ENCODE measurements around the gene SLC1A2. TPM values are rescaled to one million over a fixed set of nuclear protein-coding genes. Genes with fewer than 3 reads are reported as not detected.

SLC1A2 gene
- total RNA-seq, 1 experiment from 2014 or later: 0.11 TPM

DNA sequence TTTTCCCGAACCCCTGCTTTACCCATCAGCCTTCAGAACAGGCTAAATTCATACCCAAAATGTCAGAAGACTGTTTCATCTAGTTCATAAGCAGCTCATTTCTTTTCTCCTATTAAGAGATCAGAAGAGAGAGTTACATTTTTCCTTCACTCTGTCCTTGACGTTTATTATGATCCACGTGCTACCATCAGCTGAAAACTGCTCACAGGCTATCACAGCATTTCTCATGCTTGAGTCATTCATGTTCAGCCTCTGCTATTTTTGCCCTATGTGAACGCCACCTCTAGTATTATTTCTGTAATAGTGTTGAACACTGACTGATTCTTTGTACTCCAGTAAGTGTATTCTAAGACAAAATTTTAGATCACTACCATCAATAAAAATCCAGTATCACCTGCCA is 51.9 kb downstream of the SLC1A2 start:
- POLR2A ChIA-PET (ENCODE audit: low non-redundant PET): no interaction called here

DNA sequence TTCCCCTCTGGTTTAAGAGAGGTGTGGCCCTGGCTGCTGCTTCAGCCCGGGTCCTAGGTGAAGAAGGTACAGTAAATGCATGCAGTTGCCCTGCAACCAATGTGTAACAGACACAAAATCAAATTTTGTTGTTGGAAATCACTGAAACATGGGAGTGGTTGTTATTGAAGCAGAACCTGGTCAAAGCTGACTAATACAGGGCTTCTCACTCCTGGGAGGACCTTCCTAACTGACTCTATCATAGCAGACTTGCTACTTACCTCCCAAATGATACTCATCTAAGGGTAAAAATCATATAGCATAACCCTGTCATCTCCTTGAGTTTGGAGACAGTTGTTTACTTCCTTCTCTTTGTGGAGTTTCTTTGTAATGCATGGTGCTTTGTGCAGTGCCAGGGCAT is 52.6 kb downstream of the SLC1A2 start:
- H3K27me3 ChIP-seq (replicated peaks; ENCODE audit: insufficient read depth, low read depth, low read length, poor library complexity): peaks cover 31% of the 10 kb centered on the region
- no peaks in the 10 kb centered on the region for H3K36me3 ChIP-seq (ENCODE audit: insufficient read depth, low read length, poor library complexity, severe bottlenecking)
- no peak overlapping the region for H3K4me3 ChIP-seq (ENCODE audit: low read depth, low read length, poor library complexity, severe bottlenecking)
- TF ChIP-seq, protein P1, sequence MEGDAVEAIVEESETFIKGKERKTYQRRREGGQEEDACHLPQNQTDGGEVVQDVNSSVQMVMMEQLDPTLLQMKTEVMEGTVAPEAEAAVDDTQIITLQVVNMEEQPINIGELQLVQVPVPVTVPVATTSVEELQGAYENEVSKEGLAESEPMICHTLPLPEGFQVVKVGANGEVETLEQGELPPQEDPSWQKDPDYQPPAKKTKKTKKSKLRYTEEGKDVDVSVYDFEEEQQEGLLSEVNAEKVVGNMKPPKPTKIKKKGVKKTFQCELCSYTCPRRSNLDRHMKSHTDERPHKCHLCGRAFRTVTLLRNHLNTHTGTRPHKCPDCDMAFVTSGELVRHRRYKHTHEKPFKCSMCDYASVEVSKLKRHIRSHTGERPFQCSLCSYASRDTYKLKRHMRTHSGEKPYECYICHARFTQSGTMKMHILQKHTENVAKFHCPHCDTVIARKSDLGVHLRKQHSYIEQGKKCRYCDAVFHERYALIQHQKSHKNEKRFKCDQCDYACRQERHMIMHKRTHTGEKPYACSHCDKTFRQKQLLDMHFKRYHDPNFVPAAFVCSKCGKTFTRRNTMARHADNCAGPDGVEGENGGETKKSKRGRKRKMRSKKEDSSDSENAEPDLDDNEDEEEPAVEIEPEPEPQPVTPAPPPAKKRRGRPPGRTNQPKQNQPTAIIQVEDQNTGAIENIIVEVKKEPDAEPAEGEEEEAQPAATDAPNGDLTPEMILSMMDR (conservative IDR thresholded peaks at IDR 0.05; ENCODE audit: low read depth, low read length): no peak
- no peak overlapping the region for H3K27ac ChIP-seq (ENCODE audit: low read depth, low read length, poor library complexity, severe bottlenecking)
- H3K9me3 ChIP-seq (ENCODE audit: low read depth, low read length, poor library complexity, severe bottlenecking): no peaks in the 10 kb centered on the region
- H3K4me1 ChIP-seq (ENCODE audit: insufficient read depth, low read length, poor library complexity, severe bottlenecking): no peaks in the 10 kb centered on the region
- ChIA-PET CTCF (no interaction called here), POLR2A (ENCODE audit: low non-redundant PET) (no interaction called here)
- intact Hi-C loops (cut with micrococcal nuclease; ENCODE audit: unreplicated experiment): no loop called here
- BruUV-seq (replicated peaks): no TSS peak
- no peak for DNase-seq (ENCODE audit: low spot score)

More for the DNA sequence above, 51.9 kb downstream of the SLC1A2 start:
- CTCF ChIA-PET: no interaction called here
- TF ChIP-seq EZH2 (IDR thresholded peaks at IDR 0.05; ENCODE audit: borderline replicate concordance, low read depth, low read length, poor library complexity, severe bottlenecking): peak; percentile 26
- TF ChIP-seq, protein P1 (conservative IDR thresholded peaks at IDR 0.05; ENCODE audit: low read depth, low read length): no peak
- intact Hi-C loops (cut with micrococcal nuclease; ENCODE audit: unreplicated experiment): no loop called here
- Histone ChIP-seq H3K4me1 (ENCODE audit: insufficient read depth, low read length, poor library complexity, severe bottlenecking) (no peaks in the 10 kb centered on the region), H3K4me3 (ENCODE audit: low read depth, low read length, poor library complexity, severe bottlenecking) (no peak overlapping the region), H3K36me3 (ENCODE audit: insufficient read depth, low read length, poor library complexity, severe bottlenecking) (no peaks in the 10 kb centered on the region), H3K27ac (ENCODE audit: low read depth, low read length, poor library complexity, severe bottlenecking) (no peak overlapping the region), H3K9me3 (ENCODE audit: low read depth, low read length, poor library complexity, severe bottlenecking) (no peaks in the 10 kb centered on the region), H3K27me3 (replicated peaks; ENCODE audit: insufficient read depth, low read depth, low read length, poor library complexity) (peaks cover 34% of the 10 kb centered on the region)
- no TSS peak for BruUV-seq (replicated peaks)
- DNase-seq (ENCODE audit: low spot score): no peak

DNA sequence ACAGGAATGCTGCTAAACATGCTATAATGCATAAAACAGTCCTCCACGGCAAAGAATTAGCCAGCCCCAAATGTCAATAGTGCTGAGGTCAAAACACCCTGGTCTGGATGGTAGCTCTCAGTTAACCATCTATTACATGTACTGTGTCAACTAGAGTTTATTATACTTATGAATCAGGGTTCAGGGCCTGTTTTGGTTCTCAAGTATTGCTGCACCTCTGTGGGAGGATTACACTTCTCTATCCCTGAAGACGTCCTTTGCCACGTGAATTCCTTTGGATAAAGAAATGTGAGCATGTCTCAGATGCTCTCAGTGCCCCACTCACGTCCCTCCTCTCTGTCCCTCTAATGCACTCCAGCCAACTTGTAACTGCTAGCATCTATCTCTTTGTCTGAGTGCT is 53.4 kb downstream of the SLC1A2 start:
- ChIA-PET POLR2A (ENCODE audit: low non-redundant PET) (no interaction called here), CTCF (no interaction called here)
- H3K36me3 ChIP-seq (ENCODE audit: insufficient read depth, low read length, poor library complexity, severe bottlenecking): no peaks in the 10 kb centered on the region
- no peaks in the 10 kb centered on the region for H3K4me1 ChIP-seq (ENCODE audit: insufficient read depth, low read length, poor library complexity, severe bottlenecking)
- no TSS peak for BruUV-seq (replicated peaks)
- TF ChIP-seq, protein P1 (conservative IDR thresholded peaks at IDR 0.05; ENCODE audit: low read depth, low read length): no peak
- TF ChIP-seq EZH2 (IDR thresholded peaks at IDR 0.05; ENCODE audit: borderline replicate concordance, low read depth, low read length, poor library complexity, severe bottlenecking): no peak
- intact Hi-C loops (cut with micrococcal nuclease; ENCODE audit: unreplicated experiment): no loop called here
- H3K27me3 ChIP-seq (replicated peaks; ENCODE audit: insufficient read depth, low read depth, low read length, poor library complexity): peaks cover 31% of the 10 kb centered on the region
- H3K27ac ChIP-seq (ENCODE audit: low read depth, low read length, poor library complexity, severe bottlenecking): no peak overlapping the region
- H3K9me3 ChIP-seq (ENCODE audit: low read depth, low read length, poor library complexity, severe bottlenecking): no peaks in the 10 kb centered on the region
- H3K4me3 ChIP-seq (ENCODE audit: low read depth, low read length, poor library complexity, severe bottlenecking): no peak overlapping the region
- DNase-seq (ENCODE audit: low spot score): no peak
